ENCODE data around the gene ATXN10. TPM values are rescaled to one million over a fixed set of nuclear protein-coding genes. Genes with fewer than 3 reads are reported as not detected.
A peak's percentile ranks its signal among the peaks of the same experiment; 100 is the strongest.

The ATXN10 gene
- total and polyA plus RNA-seq, 2 of the 8 experiments (the other 6 are each of a cell fraction or from before 2014, with no cell fraction given): 134 to 210 TPM

DNA sequence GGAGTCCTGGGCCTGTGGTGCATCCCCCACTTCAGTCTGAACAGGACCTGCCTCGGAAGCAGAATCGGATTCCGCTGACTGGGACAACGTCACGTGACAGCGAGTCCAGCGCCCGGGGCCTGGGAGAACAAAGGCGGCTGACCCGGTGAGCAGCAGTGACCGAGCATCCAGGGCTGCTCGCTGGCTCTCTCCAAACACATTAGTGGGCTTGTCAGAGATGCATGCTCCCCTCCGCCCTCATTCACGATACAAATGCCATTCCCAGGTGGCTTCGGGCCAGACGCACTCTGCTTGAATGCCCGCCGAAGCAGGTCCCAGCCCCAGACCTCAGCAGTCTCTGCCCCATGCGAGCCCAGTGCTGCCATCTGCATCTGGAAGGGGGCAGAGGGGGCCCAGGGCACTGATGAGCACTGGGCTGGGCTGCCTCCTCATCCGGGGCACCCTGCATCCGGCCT lies 214.3 kb downstream of the ATXN10 start:
- no peak overlapping the region for H2BK5ac ChIP-seq (ENCODE audit: low read depth, low read length)
- H3K23me2 ChIP-seq (ENCODE audit: low read depth, low read length): no peaks in the 10 kb centered on the region
- no peak overlapping the region for H3K56ac ChIP-seq (replicated peaks; ENCODE audit: insufficient read length, low read depth, low read length)
- no peak overlapping the region for H3K9ac ChIP-seq (replicated peaks in 1 of 4; ENCODE audit: extremely low read depth in 1 of 4, low read depth in 3 of 4, low read length in 3 of 4)
- no peak overlapping the region for H3K4me2 ChIP-seq (ENCODE audit: insufficient read depth in 1 of 2, low read depth in 2 of 2, low read length in 2 of 2)
- H3K4ac ChIP-seq (replicated peaks; ENCODE audit: insufficient read length, low read depth, low read length): no peak overlapping the region
- DNase-seq (ENCODE audit: low read depth in 1 of 2, low spot score in 2 of 2) (no peak), FAIRE-seq (no peak)
- no peak overlapping the region for H3K23ac ChIP-seq (ENCODE audit: insufficient read length)
- no peak overlapping the region for H2BK20ac ChIP-seq (ENCODE audit: low read length)
- no peak overlapping the region for H3K14ac ChIP-seq (ENCODE audit: insufficient read length)
- no peaks in the 10 kb centered on the region for H3K36me3 ChIP-seq (ENCODE audit: control insufficient read depth in 2 of 4, insufficient read depth in 4 of 4, low read length in 3 of 4)
- peak overlapping the region; percentile 60; the same call in 1 of the 2 replicates for H2BK12ac ChIP-seq (ENCODE audit: low read depth, low read length)
- H3K9me3 ChIP-seq (ENCODE audit: insufficient read depth in 2 of 2, low read depth in 1 of 2, low read length in 1 of 2): no peaks in the 10 kb centered on the region
- CTCF ChIA-PET (ENCODE audit: partially characterized antibody): interaction anchor here (0.6 kb wide), 1 partner anchor 22 kb away, joined by 3 read pairs; no protein-coding TSS in a partner anchor
- H3K79me2 ChIP-seq (ENCODE audit: control insufficient read depth in 1 of 2, insufficient read depth in 2 of 2, low read length in 2 of 2): no peaks in the 10 kb centered on the region
- H2BK15ac ChIP-seq (ENCODE audit: low read length): no peak overlapping the region
- TF ChIP-seq, protein P1, sequence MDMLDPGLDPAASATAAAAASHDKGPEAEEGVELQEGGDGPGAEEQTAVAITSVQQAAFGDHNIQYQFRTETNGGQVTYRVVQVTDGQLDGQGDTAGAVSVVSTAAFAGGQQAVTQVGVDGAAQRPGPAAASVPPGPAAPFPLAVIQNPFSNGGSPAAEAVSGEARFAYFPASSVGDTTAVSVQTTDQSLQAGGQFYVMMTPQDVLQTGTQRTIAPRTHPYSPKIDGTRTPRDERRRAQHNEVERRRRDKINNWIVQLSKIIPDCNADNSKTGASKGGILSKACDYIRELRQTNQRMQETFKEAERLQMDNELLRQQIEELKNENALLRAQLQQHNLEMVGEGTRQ (IDR thresholded peaks at IDR 0.05; ENCODE audit: low read length): no peak
- TF ChIP-seq, protein P2, sequence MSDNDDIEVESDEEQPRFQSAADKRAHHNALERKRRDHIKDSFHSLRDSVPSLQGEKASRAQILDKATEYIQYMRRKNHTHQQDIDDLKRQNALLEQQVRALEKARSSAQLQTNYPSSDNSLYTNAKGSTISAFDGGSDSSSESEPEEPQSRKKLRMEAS (IDR thresholded peaks at IDR 0.05): no peak
- TF ChIP-seq JUN (IDR thresholded peaks at IDR 0.05; ENCODE audit: low read depth, low read length): no peak
- no peak for TF ChIP-seq CEBPB (IDR thresholded peaks at IDR 0.05; ENCODE audit: low read depth, low read length)
- TF ChIP-seq CBX8 (IDR thresholded peaks at IDR 0.05; ENCODE audit: borderline replicate concordance, low read depth, low read length): no peak
- no peak for TF ChIP-seq SP4 (IDR thresholded peaks at IDR 0.05; ENCODE audit: low read length)
- no peak for TF ChIP-seq SAP30 (IDR thresholded peaks at IDR 0.05; ENCODE audit: insufficient read depth, insufficient replicate concordance, low read length)
- TF ChIP-seq SP1 (IDR thresholded peaks at IDR 0.05; ENCODE audit: low read depth, low read length): no peak
- no peak for TF ChIP-seq POLR2A (IDR thresholded peaks at IDR 0.05; ENCODE audit: control extremely low read depth in 1 of 2, low read depth in 2 of 2, low read length in 2 of 2)
- no peak for TF ChIP-seq BRCA1 (IDR thresholded peaks at IDR 0.05; ENCODE audit: low read depth, low read length)
- no peak for TF ChIP-seq TAF1 (IDR thresholded peaks at IDR 0.05; ENCODE audit: low read depth, low read length)
- no peak for TF ChIP-seq POU5F1 (IDR thresholded peaks at IDR 0.05; ENCODE audit: low read depth, low read length)
- no peak overlapping the region for H3K18ac ChIP-seq (ENCODE audit: extremely low read depth, low read length)
- H4K8ac ChIP-seq (ENCODE audit: extremely low read depth, insufficient read depth, low read length): no peak overlapping the region
- no peak overlapping the region for H3K4me3 ChIP-seq (ENCODE audit: extremely low read depth in 1 of 4, insufficient read depth in 2 of 4, low read depth in 3 of 4, low read length in 4 of 4)
- no peak overlapping the region for H4K5ac ChIP-seq (ENCODE audit: insufficient read length, low read depth, low read length)
- peaks cover 2 to 7% of the 10 kb centered on the region in 2 experiments for H4K20me1 ChIP-seq (replicated peaks in 1 of 2; ENCODE audit: control insufficient read depth in 1 of 2, insufficient read depth in 2 of 2, low read length in 2 of 2)
- H3K27me3 ChIP-seq (replicated peaks in 1 of 4; ENCODE audit: control insufficient read depth in 3 of 4, extremely low read depth in 1 of 4, insufficient read depth in 3 of 4, low read length in 3 of 4): peaks cover 0 to 14% (median 11%) of the 10 kb centered on the region in 4 experiments; a peak in 6 of 7 replicates
- H3K79me1 ChIP-seq (ENCODE audit: low read depth, low read length): no peaks in the 10 kb centered on the region
- H3K4me1 ChIP-seq (replicated peaks in 1 of 4; ENCODE audit: control insufficient read depth in 3 of 4, insufficient read depth in 4 of 4, low read length in 3 of 4): peaks cover 0 to 8% (median 5%) of the 10 kb centered on the region in 4 experiments; a peak in 5 of 7 replicates
- no peak overlapping the region for H3K27ac ChIP-seq (ENCODE audit: low read depth, low read length)
- 90% methylated on average over 20 of the region's 21 CpGs; no CpG with 5 or more reads in 1 of the 2 experiments for WGBS, 2 experiments (ENCODE audit: extremely low coverage in 1 of 2, insufficient coverage in 1 of 2, insufficient read length in 1 of 2, insufficient replicate concordance in 2 of 2, low coverage in 1 of 2, low lambda C conversion rate in 2 of 2, missing lambda C conversion rate in 1 of 2)
- no peak overlapping the region for H2BK120ac ChIP-seq (replicated peaks; ENCODE audit: low read depth, low read length)
- no peak overlapping the region for H2AK5ac ChIP-seq (ENCODE audit: low read depth, low read length)
- H4K91ac ChIP-seq (replicated peaks; ENCODE audit: insufficient read length, low read length): no peak overlapping the region
- POLR2A ChIA-PET (ENCODE audit: partially characterized antibody): no interaction called here
- no peak overlapping the region for H2AFZ ChIP-seq (ENCODE audit: low read length)

Data from H1 (cell line).